ENCODE measurements around the gene EIF3L. TPM values are rescaled to one million over a fixed set of nuclear protein-coding genes. Genes with fewer than 3 reads are reported as not detected.

Gene EIF3L
- total RNA-seq, 1 donor from 2014 or later, result 971 TPM

DNA sequence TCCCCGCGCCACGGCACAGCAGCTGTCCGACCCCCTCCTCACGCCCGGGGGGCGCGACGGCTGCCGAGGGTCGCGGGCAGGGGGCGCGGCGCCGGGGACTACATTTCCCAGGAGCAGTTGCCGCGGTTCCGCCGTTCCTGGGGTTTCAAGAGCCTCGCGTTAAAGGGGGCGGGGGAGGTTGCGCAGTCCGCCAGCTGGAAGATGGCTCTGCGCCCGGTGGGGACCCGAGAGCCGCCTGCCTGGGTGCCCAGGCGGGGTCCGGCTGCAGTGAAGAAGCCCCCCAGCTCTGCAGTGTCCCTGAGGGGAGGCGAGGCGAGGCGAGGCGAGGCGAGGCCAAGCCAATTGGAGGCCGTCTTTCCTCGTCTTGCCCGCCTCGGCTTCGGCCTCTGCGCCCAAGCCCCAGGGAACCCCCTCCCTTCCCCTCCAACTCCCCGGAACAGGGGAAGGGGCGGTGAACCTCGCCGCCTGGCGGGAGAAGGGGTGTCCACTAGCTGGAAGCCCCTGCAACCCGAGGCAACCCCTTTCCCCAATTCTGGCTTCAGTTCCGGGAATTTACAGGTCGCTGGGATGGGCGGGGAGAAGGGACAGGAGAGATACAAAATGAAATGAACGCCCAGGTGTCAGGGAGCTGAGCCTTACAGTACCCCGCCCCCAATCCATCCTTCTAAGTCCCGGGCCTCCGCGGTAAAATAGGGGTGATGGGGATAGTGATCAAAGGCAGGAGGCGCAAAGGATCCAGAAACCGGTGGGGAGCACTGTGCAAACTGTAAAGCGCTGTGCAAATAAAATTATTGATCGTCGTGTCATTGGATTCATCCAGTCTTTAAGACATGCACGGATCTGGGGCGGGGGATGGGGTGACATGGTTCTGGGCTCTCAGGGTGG, 46.7 kb upstream of the EIF3L start:
- Mint-ChIP-seq H3K4me3 (peak overlapping the region; percentile 88), H3K27ac (peak overlapping the region; percentile 83), H3K9me3 (peaks cover 3% of the 10 kb centered on the region), H3K27me3 (ENCODE audit: insufficient read depth, low read depth) (peaks cover 23% of the 10 kb centered on the region), H3K36me3 (no peaks in the 10 kb centered on the region), H3K4me1 (peaks cover 36% of the 10 kb centered on the region)
- peaks cover 44% of the 10 kb centered on the region for H3K27me3 ChIP-seq
- H4K20me1 ChIP-seq (ENCODE audit: low read depth), result peaks cover 21% of the 10 kb centered on the region
- peak overlapping the region; percentile 91 for H2AFZ ChIP-seq (replicated peaks)
- no peak overlapping the region for H3K9ac ChIP-seq
- TF ChIP-seq, protein P1, sequence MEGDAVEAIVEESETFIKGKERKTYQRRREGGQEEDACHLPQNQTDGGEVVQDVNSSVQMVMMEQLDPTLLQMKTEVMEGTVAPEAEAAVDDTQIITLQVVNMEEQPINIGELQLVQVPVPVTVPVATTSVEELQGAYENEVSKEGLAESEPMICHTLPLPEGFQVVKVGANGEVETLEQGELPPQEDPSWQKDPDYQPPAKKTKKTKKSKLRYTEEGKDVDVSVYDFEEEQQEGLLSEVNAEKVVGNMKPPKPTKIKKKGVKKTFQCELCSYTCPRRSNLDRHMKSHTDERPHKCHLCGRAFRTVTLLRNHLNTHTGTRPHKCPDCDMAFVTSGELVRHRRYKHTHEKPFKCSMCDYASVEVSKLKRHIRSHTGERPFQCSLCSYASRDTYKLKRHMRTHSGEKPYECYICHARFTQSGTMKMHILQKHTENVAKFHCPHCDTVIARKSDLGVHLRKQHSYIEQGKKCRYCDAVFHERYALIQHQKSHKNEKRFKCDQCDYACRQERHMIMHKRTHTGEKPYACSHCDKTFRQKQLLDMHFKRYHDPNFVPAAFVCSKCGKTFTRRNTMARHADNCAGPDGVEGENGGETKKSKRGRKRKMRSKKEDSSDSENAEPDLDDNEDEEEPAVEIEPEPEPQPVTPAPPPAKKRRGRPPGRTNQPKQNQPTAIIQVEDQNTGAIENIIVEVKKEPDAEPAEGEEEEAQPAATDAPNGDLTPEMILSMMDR (IDR thresholded peaks at IDR 0.05), result peak; percentile 11
- no peak for TF ChIP-seq EZH2phosphoT487 (IDR thresholded peaks at IDR 0.05)
- DNase-seq (ENCODE audit: low spot score), result peak; percentile 90
- peak overlapping the region; percentile 99 for H3K4me2 ChIP-seq
- peaks cover 24% of the 10 kb centered on the region for H3K79me2 ChIP-seq (ENCODE audit: low read depth)
- no peaks in the 10 kb centered on the region for H3K36me3 ChIP-seq
- H3K4me3 ChIP-seq, result peak overlapping the region; percentile 81
- peaks cover 26% of the 10 kb centered on the region for H3K4me1 ChIP-seq
- H3K27ac ChIP-seq, result no peak overlapping the region
- H3K9me3 ChIP-seq (ENCODE audit: low read depth), result no peaks in the 10 kb centered on the region
- peaks cover 44% of the 10 kb centered on the region for H3F3A ChIP-seq (ENCODE audit: low read depth)

DNA sequence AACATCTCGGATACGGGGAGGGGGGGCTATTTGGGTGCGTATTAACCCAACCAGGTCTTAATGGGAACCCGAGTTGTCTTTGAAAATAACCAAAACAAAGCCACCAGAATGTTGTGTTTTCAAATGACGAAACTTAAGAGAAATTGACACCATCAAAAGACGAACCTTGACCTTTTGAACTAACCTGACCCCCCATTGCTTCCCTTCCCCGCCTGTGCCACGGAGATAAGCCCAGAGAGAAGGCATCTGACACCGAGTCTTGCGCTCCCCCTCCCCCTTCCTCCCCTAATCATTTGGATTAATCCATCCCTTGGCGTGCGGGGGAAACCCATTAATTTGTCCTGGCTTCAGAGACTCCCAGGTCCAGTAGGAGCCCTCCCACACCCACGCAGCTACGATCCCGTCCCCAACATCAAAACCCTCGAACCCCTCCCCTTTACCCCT, 46.0 kb upstream of the EIF3L start:
- Histone ChIP-seq H3F3A (ENCODE audit: low read depth) (peaks cover 48% of the 10 kb centered on the region), H4K20me1 (ENCODE audit: low read depth) (peaks cover 26% of the 10 kb centered on the region), H3K9ac (no peak overlapping the region), H3K27me3 (peaks cover 47% of the 10 kb centered on the region), H3K27ac (no peak overlapping the region), H3K36me3 (no peaks in the 10 kb centered on the region), H3K4me3 (peak overlapping the region; percentile 81), H3K9me3 (ENCODE audit: low read depth) (no peaks in the 10 kb centered on the region), H3K79me2 (ENCODE audit: low read depth) (peaks cover 27% of the 10 kb centered on the region), H2AFZ (replicated peaks) (peak overlapping the region; percentile 61), H3K4me1 (peaks cover 28% of the 10 kb centered on the region), H3K4me2 (peak overlapping the region; percentile 99)
- Mint-ChIP-seq H3K27me3 (ENCODE audit: insufficient read depth, low read depth) (peaks cover 23% of the 10 kb centered on the region), H3K4me1 (peaks cover 33% of the 10 kb centered on the region), H3K36me3 (no peaks in the 10 kb centered on the region), H3K4me3 (peak overlapping the region; percentile 88), H3K9me3 (peaks cover 3% of the 10 kb centered on the region), H3K27ac (peak overlapping the region; percentile 83)
- DNase-seq (ENCODE audit: low spot score), result peak; percentile 72
- TF ChIP-seq, protein P1 (IDR thresholded peaks at IDR 0.05), result no peak
- TF ChIP-seq EZH2phosphoT487 (IDR thresholded peaks at IDR 0.05) (no peak), EZH2 (IDR thresholded peaks at IDR 0.05) (no peak)

DNA sequence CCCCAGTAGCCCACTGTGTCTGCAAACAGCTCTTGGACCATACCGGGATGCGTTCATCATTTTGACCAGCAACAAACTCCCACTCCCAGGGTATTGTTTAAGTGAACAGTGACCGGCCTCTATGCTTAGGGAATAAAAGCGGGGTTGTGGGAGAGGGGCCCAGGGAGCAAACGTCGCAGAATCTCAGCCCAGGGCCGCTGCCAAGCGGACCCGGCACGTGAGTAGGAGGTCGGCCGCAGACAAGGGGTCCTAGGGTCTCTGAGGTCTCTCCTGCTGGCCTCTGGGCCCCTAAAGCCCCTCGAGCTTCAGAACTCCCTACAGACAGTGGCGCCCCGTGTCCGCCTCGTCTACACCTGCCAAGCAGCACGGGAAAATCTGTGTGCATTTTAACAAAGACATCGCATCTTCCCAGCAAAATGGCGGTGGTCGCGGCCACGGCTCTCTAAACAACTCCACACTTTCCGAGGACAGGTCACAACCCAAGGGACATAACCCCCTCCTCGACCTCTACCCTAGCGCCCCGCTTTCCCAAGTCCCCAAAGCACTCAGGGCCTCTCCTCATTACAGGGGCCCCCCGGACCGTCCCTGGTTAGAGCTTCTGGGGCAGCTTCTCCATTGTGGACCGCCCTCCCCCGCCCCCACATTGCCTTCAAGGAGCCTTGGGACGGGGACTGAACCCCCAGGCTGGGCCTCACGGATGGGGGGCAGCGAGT, 45.4 kb upstream of the EIF3L start:
- Histone ChIP-seq H3K4me2 (peak overlapping the region; percentile 99), H3K79me2 (ENCODE audit: low read depth) (peaks cover 33% of the 10 kb centered on the region), H3K36me3 (no peaks in the 10 kb centered on the region), H4K20me1 (ENCODE audit: low read depth) (peaks cover 32% of the 10 kb centered on the region), H3K4me3 (peak overlapping the region; percentile 81), H3K4me1 (peaks cover 31% of the 10 kb centered on the region), H3K9me3 (ENCODE audit: low read depth) (no peaks in the 10 kb centered on the region), H3K27me3 (peaks cover 52% of the 10 kb centered on the region), H3K27ac (no peak overlapping the region), H3F3A (ENCODE audit: low read depth) (peaks cover 54% of the 10 kb centered on the region), H2AFZ (replicated peaks) (peak overlapping the region; percentile 61), H3K9ac (peak overlapping the region; percentile 51)
- peak; percentile 58 for DNase-seq (ENCODE audit: low spot score)
- no peak for TF ChIP-seq EZH2 (IDR thresholded peaks at IDR 0.05)
- no peak for TF ChIP-seq EZH2phosphoT487 (IDR thresholded peaks at IDR 0.05)
- TF ChIP-seq, protein P1 (IDR thresholded peaks at IDR 0.05), result no peak
- Mint-ChIP-seq H3K9me3 (peaks cover 3% of the 10 kb centered on the region), H3K4me3 (peak overlapping the region; percentile 88), H3K36me3 (no peaks in the 10 kb centered on the region), H3K4me1 (peaks cover 34% of the 10 kb centered on the region), H3K27ac (peak overlapping the region; percentile 74), H3K27me3 (ENCODE audit: insufficient read depth, low read depth) (peaks cover 23% of the 10 kb centered on the region)
